SK-N-SH (cell line): ENCODE measurements around the gene SLC37A1. TPM values are rescaled to one million over a fixed set of nuclear protein-coding genes. Genes with fewer than 3 reads are reported as not detected.

Source experiments
- CTCF ChIA-PET: fragments of 300-600, 350-600 bp; formaldehyde crosslinking; extraction: SDS; loops from one replicate; lab custom pipeline; 2021; lab: Yijun Ruan, JAX
- POLR2A ChIA-PET: fragments of 350-600 bp; sonication (Branson Sonifier 250); formaldehyde crosslinking; extraction: SDS; loops from one replicate; lab custom pipeline; 2020; ENCODE audit warnings: antibody characterized with exemption, inconsistent platforms; lab: Yijun Ruan, JAX
- DNase-seq: peaks from one replicate; pipeline ENCODE4 v3.0.0; 2012
- H2AFZ ChIP-seq: fragments of 200-600 bp; sonication (generic); 2 replicates; pipeline ENCODE4 v1.8.1; 2016; ENCODE audit warnings: antibody characterized with exemption, mild to moderate bottlenecking, low read depth
- H3F3A ChIP-seq: fragments of 200-600 bp; sonication (generic); replicated peaks from 2 replicates; pipeline ENCODE3; 2016; ENCODE audit warnings: antibody characterized with exemption, mild to moderate bottlenecking; ENCODE audit not compliant: insufficient read depth
- H3K27ac ChIP-seq, 2 experiments: fragments of 200-500 bp in 1 of 2; fragments of 200-600 bp in 1 of 2; sonication (Bioruptor generic) in 1 of 2; sonication (generic), shearing (Covaris generic) in 1 of 2; 2 replicates each; pipeline versions ENCODE4 v1.5.1 to v1.6.1; 2014 to 2016; ENCODE audit warnings: low read depth in 2 of 2, inconsistent platforms in 1 of 2, low read length in 1 of 2, mild to moderate bottlenecking in 1 of 2, mixed read lengths in 1 of 2
- H3K27me3 ChIP-seq: fragments of 200-600 bp; sonication (generic), shearing (Covaris generic); 2 replicates; pipeline ENCODE4 v1.6.1; 2016; ENCODE audit warnings: mixed run types; ENCODE audit not compliant: insufficient read depth
- H3K36me3 ChIP-seq, 2 experiments: fragments of 200-500 bp in 1 of 2; fragments of 200-600 bp in 1 of 2; sonication (Bioruptor generic) in 1 of 2; sonication (generic) in 1 of 2; replicated peaks in 1 of 2; 2 replicates each; pipeline versions ENCODE3 to v1.5.1; 2014 to 2016; ENCODE audit warnings: low read length in 1 of 2, mild to moderate bottlenecking in 1 of 2; ENCODE audit not compliant: insufficient read depth in 2 of 2, control insufficient read depth in 1 of 2
- H3K4me1 ChIP-seq, 2 experiments: fragments of 200-500 bp in 1 of 2; fragments of 200-600 bp in 1 of 2; sonication (Bioruptor generic) in 1 of 2; sonication (generic), shearing (Covaris generic) in 1 of 2; 2 replicates each; pipeline versions ENCODE4 v1.5.1 to v1.6.1; 2014 to 2016; ENCODE audit warnings: low read depth in 1 of 2, low read length in 1 of 2, mixed run types in 1 of 2; ENCODE audit not compliant: insufficient read depth in 2 of 2, control insufficient read depth in 1 of 2
- H3K4me2 ChIP-seq: fragments of 200-600 bp; sonication (generic), shearing (Covaris generic); 2 replicates; pipeline ENCODE4 v1.6.1; 2017; ENCODE audit warnings: mixed run types
- H3K4me3 ChIP-seq, 2 experiments: fragments of 200-500 bp in 1 of 2; fragments of 200-600 bp in 1 of 2; sonication (Bioruptor generic) in 1 of 2; sonication (generic), shearing (Covaris generic) in 1 of 2; 2 replicates each; pipeline versions ENCODE4 v1.5.1 to v1.8.1; 2014 to 2016; ENCODE audit warnings: low read depth in 2 of 2, inconsistent platforms in 1 of 2, low read length in 1 of 2, mild to moderate bottlenecking in 1 of 2, mixed read lengths in 1 of 2, moderate library complexity in 1 of 2
- H3K79me2 ChIP-seq: fragments of 200-600 bp; sonication (generic); 2 replicates; pipeline ENCODE4 v1.8.1; 2017; ENCODE audit warnings: mild to moderate bottlenecking; ENCODE audit not compliant: insufficient read depth
- H3K9ac ChIP-seq: fragments of 200-600 bp; sonication (generic); 2 replicates; pipeline ENCODE4 v1.6.1; 2017; ENCODE audit warnings: mixed run types
- H3K9me2 ChIP-seq: fragments of 200-600 bp; sonication (generic); 2 replicates; pipeline ENCODE4 v1.6.1; 2017; ENCODE audit warnings: mixed run types
- H3K9me3 ChIP-seq: fragments of 200-600 bp; sonication (generic); 2 replicates; pipeline ENCODE4 v1.6.1; 2017; ENCODE audit warnings: mixed run types, mild to moderate bottlenecking, moderate library complexity
- H4K20me1 ChIP-seq: fragments of 200-600 bp; sonication (generic); 2 replicates; pipeline ENCODE4 v1.6.1; 2017; ENCODE audit warnings: mild to moderate bottlenecking, mixed run types; ENCODE audit not compliant: insufficient read depth
- CHD2 ChIP-seq: fragments of 150-350 bp; IDR thresholded peaks from 2 replicates; pipeline ENCODE4 v1.6.1; 2018; ENCODE audit warnings: low read length; ENCODE audit not compliant: partially characterized antibody
- CTCF ChIP-seq: fragments of 200-600 bp; sonication (generic); IDR thresholded peaks from 2 replicates; pipeline ENCODE4 v1.6.1; 2017; ENCODE audit warnings: antibody characterized with exemption, mild to moderate bottlenecking, moderate library complexity
- ELF1 ChIP-seq: IDR thresholded peaks from 2 replicates; pipeline ENCODE4 v1.4.0; 2012
- EP300 ChIP-seq, 2 experiments: IDR thresholded peaks; 2 replicates each; pipeline versions ENCODE4 v1.4.0 to v1.6.1; 2012; ENCODE audit warnings: borderline replicate concordance in 1 of 2, low read depth in 1 of 2, low read length in 1 of 2
- EZH2phosphoT487 ChIP-seq: fragments of 200-600 bp; sonication (generic); IDR thresholded peaks from 2 replicates; pipeline ENCODE4 v1.6.1; 2017; ENCODE audit warnings: low read depth, mixed run types, mild to moderate bottlenecking, antibody characterized with exemption, moderate library complexity, borderline replicate concordance
- FOXM1 ChIP-seq: IDR thresholded peaks from 2 replicates; pipeline ENCODE4 v1.4.0; 2012; ENCODE audit warnings: low read depth, mild to moderate bottlenecking
- GATA2 ChIP-seq: sonication (generic); formaldehyde crosslinking; IDR thresholded peaks from 2 replicates; pipeline ENCODE4 v1.5.0; 2020; ENCODE audit warnings: mild to moderate bottlenecking, missing genetic modification reagents
- MAX ChIP-seq: IDR thresholded peaks from 2 replicates; pipeline ENCODE4 v1.4.0; 2012; ENCODE audit warnings: low read depth
- NFIC ChIP-seq: IDR thresholded peaks from 2 replicates; pipeline ENCODE4 v1.4.0; 2012; ENCODE audit warnings: borderline replicate concordance
- NRF1 ChIP-seq: IDR thresholded peaks from 2 replicates; pipeline ENCODE4 v1.6.1; 2012; ENCODE audit warnings: low read depth, mild to moderate bottlenecking, low read length
- POLR2AphosphoS5 ChIP-seq: IDR thresholded peaks from 2 replicates; pipeline ENCODE4 v1.6.1; 2012; ENCODE audit warnings: low read depth, low read length
- RAD21 ChIP-seq: IDR thresholded peaks from 2 replicates; pipeline ENCODE4 v1.6.1; 2012; ENCODE audit warnings: mild to moderate bottlenecking, low read length
- REST ChIP-seq: IDR thresholded peaks from 2 replicates; pipeline ENCODE4 v1.6.1; 2012; ENCODE audit warnings: mild to moderate bottlenecking, low read depth, low read length, moderate library complexity
- TAF1 ChIP-seq: IDR thresholded peaks from 2 replicates; pipeline ENCODE4 v1.6.1; 2012; ENCODE audit warnings: low read depth, mild to moderate bottlenecking, low read length, moderate library complexity, borderline replicate concordance
- TCF12 ChIP-seq: IDR thresholded peaks from 2 replicates; pipeline ENCODE4 v1.4.0; 2012
- TEAD4 ChIP-seq: IDR thresholded peaks from 2 replicates; pipeline ENCODE4 v1.4.0; 2012; ENCODE audit warnings: mild to moderate bottlenecking, borderline replicate concordance; ENCODE audit not compliant: insufficient read depth
- USF1 ChIP-seq: IDR thresholded peaks from 2 replicates; pipeline ENCODE4 v1.4.0; 2012; ENCODE audit warnings: low read depth, borderline replicate concordance
- USF2 ChIP-seq: fragments of 150-350 bp; IDR thresholded peaks from 2 replicates; pipeline ENCODE4 v1.6.1; 2017; ENCODE audit warnings: antibody characterized with exemption, low read length, low read depth, borderline replicate concordance
- WGBS: methylation state at CpG from one replicate; pipeline ENCODE4 v1.1.6; 2017; ENCODE audit warnings: low lambda C conversion rate; 5-methylcytosine and 5-hydroxymethylcytosine counted together
- polyA plus RNA-seq, 3 experiments: library from polyadenylated mRNA; depleted of rRNA; stranded (reverse); fragments of >200 nt; gene quantifications; 2 replicates each; pipeline ENCODE4 v1.2.3, GENCODE V29; 2012

The SLC37A1 gene
- polyA plus RNA-seq, 1 of the 3 experiments (the other 2 are of a cell fraction), result 2.8 TPM

GRCh38 chr21:42475036-42475435 is 38.6 kb upstream of the SLC37A1 start:
- H3K9ac ChIP-seq, result no peak overlapping the region
- CTCF ChIA-PET, result interaction anchor here (0.9 to 1.7 kb wide), 2 partner anchors 13 to 358 kb away, joined by 3 to 4 read pairs; no protein-coding TSS in a partner anchor
- H3K27ac ChIP-seq, result no peak overlapping the region
- no peaks in the 10 kb centered on the region for H4K20me1 ChIP-seq
- DNase-seq, result no peak
- no peaks in the 10 kb centered on the region for H3K27me3 ChIP-seq
- WGBS, result 68% methylated on average over 7 of the region's 7 CpGs
- POLR2A ChIA-PET, result interaction anchor here (0.7 kb wide), 1 partner anchor 256 kb away, joined by 3 read pairs; no protein-coding TSS in a partner anchor
- no peak for TF ChIP-seq GATA2 (CRISPR knock-in tag)
- no peak for TF ChIP-seq EZH2phosphoT487
- TF ChIP-seq TEAD4, result no peak
- no peak for TF ChIP-seq EP300 (IDR thresholded peaks at IDR 0.05; ENCODE audit: borderline replicate concordance in 1 of 2, low read depth in 1 of 2, low read length in 1 of 2)
- TF ChIP-seq POLR2AphosphoS5, result no peak
- no peak for TF ChIP-seq TCF12
- TF ChIP-seq MAX, result no peak
- no peak for TF ChIP-seq CTCF
- no peak for TF ChIP-seq CHD2
- TF ChIP-seq NRF1, result no peak
- H3K9me2 ChIP-seq, result no peaks in the 10 kb centered on the region
- no peaks in the 10 kb centered on the region for H3K9me3 ChIP-seq
- H3K4me3 ChIP-seq, result no peak overlapping the region
- H2AFZ ChIP-seq, result no peak overlapping the region
- no peaks in the 10 kb centered on the region for H3F3A ChIP-seq
- no peaks in the 10 kb centered on the region for H3K79me2 ChIP-seq
- peaks cover 0 to 9% of the 10 kb centered on the region in 2 experiments; a peak in 2 of 4 replicates for H3K4me1 ChIP-seq
- H3K36me3 ChIP-seq, result no peaks in the 10 kb centered on the region
- H3K4me2 ChIP-seq, result no peak overlapping the region

- no peak overlapping the region for H3K4me3 ChIP-seq
- H3K9me2 ChIP-seq, result no peaks in the 10 kb centered on the region
- H3K4me1 ChIP-seq, result peaks cover 0 to 9% of the 10 kb centered on the region in 2 experiments; a peak in 2 of 4 replicates
- no peak overlapping the region for H2AFZ ChIP-seq
- ChIA-PET POLR2A (interaction anchor here (0.7 kb wide), 1 partner anchor 256 kb away, joined by 3 read pairs; no protein-coding TSS in a partner anchor), CTCF (interaction anchor here (0.9 to 1.7 kb wide), 2 partner anchors 12 to 358 kb away, joined by 3 to 4 read pairs; no protein-coding TSS in a partner anchor)
- WGBS, result 69% methylated on average over 16 of the region's 18 CpGs
- H3K9me3 ChIP-seq, result no peaks in the 10 kb centered on the region
- H3F3A ChIP-seq, result no peaks in the 10 kb centered on the region
- no peaks in the 10 kb centered on the region for H3K36me3 ChIP-seq
- H3K4me2 ChIP-seq, result no peak overlapping the region
- H3K27me3 ChIP-seq, result no peaks in the 10 kb centered on the region
- H3K27ac ChIP-seq, result no peak overlapping the region
- DNase-seq, result no peak
- H3K9ac ChIP-seq, result no peak overlapping the region
- H4K20me1 ChIP-seq, result no peaks in the 10 kb centered on the region
- H3K79me2 ChIP-seq, result no peaks in the 10 kb centered on the region
- TF ChIP-seq ELF1, result no peak
- TF ChIP-seq USF1, result no peak
- no peak for TF ChIP-seq REST
- TF ChIP-seq RAD21, result no peak
- no peak for TF ChIP-seq TCF12
- TF ChIP-seq USF2, result no peak
- no peak for TF ChIP-seq TAF1
- no peak for TF ChIP-seq NFIC
- no peak for TF ChIP-seq FOXM1
These were observed 37.9 kb upstream of the SLC37A1 start for GRCh38 chr21:42475526-42476387.
